Stimulated activated CD4-positive, alpha-beta T cell treated with anti-CD3 and anti-CD28 coated beads, TNF-alpha, amount 100 ng/mL, for 4 hours (primary cell): ENCODE measurements around the gene NPY4R.
"Not testable (repeated sequence)": the region's sequence is repeated elsewhere in the genome, so short reads cannot be mapped to it uniquely, and the experiment has no call there.

ENCODE experiments used
- DNase-seq, 3 experiments: peaks; one replicate each; pipeline ENCODE4 v3.0.0-alpha.2; 2020; ENCODE audit warnings: low read depth in 3 of 3

Gene NPY4R

GRCh38 chr10:46457071-46457470, 8.7 kb downstream of the NPY4R start:
- DNase-seq, result not testable (repeated sequence)

DNA sequence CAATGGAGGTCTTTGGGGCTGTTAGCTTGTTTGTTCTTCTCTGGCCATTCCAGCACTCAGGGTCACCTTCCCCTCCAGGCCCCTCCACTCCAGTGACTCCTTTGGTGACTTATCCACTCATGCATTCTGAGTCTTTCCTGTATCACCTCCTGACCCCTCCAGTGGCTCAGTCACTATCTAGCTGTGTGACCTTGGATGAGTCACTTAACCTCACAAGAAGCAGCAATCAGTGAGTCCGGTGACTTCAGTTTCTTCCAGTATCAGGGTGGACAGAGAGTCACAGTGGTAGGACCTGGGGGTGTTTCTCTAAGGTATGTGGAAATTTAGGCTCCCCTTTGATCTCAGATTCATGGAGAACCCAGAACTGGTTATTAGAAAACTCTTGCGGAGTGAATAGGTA, 9.8 kb downstream of the NPY4R start:
- DNase-seq, result not testable (repeated sequence)

- not testable (repeated sequence) for DNase-seq
Measured at GRCh38 chr10:46451365-46451764, 14.4 kb downstream of the NPY4R start.

- not testable (repeated sequence) for DNase-seq
Measured at GRCh38 chr10:46450829-46451228, 14.9 kb downstream of the NPY4R start.

GRCh38 chr10:46447439-46447838, 18.3 kb downstream of the NPY4R start:
- not testable (repeated sequence) for DNase-seq

DNA sequence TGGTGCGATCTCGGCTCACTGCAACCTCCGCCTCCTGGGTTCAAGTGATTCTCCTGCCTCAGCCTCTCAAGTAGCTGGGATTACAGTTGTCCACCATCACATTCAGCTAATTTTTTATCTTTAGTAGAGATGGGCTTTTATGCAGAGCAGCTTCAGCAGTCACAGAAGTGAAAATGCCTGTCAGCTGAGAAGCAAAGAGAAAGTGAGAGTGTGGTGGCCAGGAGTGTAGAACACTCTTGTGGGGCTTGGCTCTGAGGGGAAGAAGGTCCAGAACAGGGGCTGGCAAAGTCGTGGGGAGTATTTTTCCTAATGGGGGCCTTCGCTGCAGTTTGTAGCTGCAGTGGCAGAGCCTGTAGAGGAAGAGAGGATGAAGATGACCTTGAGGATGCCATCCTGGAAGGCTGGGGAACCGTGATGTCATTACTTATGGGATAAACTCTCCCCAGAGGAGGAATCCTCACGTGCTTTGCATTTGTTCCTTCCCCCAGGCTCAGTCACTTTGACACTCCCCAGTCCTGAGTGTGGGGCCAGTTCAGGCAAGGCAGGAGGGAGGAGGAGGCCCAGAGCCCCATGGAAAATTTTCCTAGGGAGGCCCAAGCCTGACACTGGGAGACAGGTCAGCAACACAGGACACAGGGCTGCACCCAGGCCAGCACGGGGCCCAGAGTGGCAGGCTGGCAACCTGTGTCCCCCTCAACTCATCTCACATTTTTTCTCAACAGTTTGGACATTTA, 20.2 kb downstream of the NPY4R start:
- DNase-seq, result not testable (repeated sequence)

- DNase-seq, result not testable (repeated sequence)
Measured at GRCh38 chr10:46443422-46443821, 22.3 kb downstream of the NPY4R start.

DNA sequence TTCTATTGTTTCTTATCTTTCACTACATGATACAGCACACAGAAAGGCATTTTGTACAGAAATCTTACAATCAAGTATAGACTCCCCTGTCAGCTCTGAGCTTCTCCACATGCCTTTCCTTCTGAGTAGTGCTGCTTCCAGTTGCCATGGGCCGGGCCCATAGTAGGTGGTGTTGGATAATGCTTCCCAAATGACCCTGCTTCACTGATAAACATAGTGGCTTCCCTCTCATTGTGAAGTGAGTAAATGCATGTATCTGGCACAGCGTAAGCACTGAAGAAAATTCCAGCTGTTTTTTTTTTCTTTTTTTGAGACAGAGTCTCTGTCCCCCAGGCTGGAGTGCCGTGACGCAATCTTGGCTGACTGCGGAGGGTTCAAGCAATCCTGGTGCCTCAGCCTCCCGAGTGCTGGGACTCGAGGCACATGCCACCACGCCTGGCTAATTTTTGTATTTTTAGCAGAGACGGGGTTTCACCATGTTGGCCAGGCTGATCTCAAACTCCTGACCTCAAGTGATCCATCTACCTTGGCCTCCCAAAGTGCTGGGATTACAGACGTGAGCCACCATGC, 23.0 kb downstream of the NPY4R start:
- not testable (repeated sequence) for DNase-seq

GRCh38 chr10:46441837-46442278, 23.9 kb downstream of the NPY4R start:
- not testable (repeated sequence) for DNase-seq

DNA sequence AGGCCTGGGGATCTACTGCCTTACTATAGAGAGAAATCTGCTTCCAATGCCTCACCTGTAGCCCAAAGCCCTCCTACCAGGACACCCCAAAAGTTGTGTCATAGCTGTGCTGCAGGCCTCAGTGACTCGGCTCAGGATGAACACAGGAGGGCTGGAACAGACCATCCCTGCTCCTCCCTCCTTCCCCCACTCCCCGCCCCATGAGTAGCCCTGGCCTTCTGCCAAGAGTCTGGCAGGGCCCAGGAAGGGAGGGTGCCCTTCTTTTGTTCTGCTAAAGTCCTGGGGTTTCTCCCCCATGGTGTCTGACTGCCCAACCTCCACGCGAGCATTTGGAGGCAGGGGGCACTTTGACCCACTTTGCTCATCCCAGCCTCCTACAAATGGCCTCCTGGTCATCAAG, 24.8 kb downstream of the NPY4R start:
- DNase-seq, result not testable (repeated sequence)

GRCh38 chr10:46423550-46423949, 42.2 kb downstream of the NPY4R start:
- not testable (repeated sequence) for DNase-seq

GRCh38 chr10:46419570-46420379, 46.0 kb downstream of the NPY4R start:
- DNase-seq, result not testable (repeated sequence)

DNA sequence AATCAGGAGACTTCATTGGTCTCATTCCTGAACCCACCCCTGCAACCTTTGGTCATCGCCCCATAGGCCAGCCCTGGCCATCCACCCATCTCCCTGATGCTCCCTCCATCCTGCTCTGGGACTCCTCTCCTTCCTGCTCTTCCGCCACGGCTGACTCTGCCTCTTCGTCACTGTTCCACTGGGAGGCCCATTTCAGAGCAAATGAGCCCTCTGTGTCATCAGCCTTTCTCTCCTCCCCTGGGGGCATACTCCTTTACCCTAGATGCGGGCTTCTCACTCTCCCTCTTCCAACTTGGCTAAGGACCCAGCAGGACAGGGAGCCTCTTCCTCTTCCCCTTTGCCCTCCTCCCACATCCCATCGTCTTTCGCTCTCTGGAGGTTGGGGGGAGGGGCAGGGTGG, 47.5 kb downstream of the NPY4R start:
- DNase-seq, result not testable (repeated sequence)

DNA sequence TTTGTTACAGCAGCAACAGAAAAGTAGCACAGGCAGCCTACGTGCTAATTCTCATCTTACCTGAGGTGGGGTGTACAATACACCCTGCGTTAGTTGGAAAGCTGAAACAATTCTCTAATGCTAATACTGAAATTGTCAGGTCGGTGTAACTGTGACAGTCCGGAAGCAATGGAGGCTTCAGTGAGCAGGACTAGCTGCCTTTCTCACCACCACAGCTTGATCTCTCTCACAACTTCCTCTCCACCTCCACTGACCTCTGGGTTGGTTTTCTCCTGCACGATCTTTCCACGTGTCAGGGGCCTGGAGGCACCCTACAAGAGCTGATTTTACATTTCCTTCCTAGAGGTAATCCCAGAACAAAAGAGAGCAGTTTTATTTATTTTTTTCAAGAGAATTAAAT, 50.5 kb downstream of the NPY4R start:
- DNase-seq, result not testable (repeated sequence)

DNA sequence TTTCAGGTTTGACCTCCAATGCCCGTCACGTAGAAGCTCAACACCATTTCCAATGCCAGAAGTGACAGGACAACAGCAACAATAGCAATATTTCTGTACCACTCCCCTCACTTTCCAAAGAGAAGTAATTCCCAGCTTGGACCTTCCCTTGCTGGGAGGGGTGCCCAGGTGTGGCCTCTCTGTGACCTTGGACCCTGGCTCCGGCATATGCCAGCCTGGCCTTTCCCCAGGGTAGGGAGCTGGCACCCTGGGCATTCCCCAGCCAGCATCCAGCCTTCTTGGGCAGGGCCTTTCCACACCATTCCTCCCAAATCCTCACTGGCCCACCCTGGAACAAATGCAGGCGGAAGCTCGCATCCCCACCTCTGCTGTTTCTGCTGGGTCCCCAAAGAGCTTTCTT, 53.1 kb downstream of the NPY4R start:
- DNase-seq, result not testable (repeated sequence)

DNA sequence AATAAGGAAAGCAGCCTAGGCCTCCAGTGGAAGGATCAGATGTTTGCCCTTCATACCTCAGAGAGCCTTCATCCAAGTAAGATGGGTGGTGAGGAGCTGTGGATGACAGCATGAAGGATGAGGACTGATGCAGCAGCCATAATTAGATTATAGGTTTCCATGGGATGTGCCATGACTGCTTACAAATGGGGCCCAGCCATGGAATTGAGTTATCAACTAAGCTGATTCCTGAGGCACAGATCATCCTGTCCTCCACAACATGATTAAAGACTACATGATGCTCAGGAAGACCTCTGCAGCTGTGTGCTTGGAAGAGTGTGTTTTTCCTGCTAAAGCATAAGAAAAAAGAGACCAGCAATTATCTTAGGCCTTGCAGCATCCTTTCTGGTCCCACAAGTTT, 54.6 kb downstream of the NPY4R start:
- not testable (repeated sequence) for DNase-seq
